HG03378 (cell line): ENCODE results near the gene LCE1D.

ENCODE experiments used
- ATAC-seq: cut with Tn5 transposase; IDR thresholded peaks from one replicate; pipeline ENCODE4 v1.9.1; 2021; ENCODE audit warnings: mild to moderate bottlenecking, moderate library complexity; ENCODE audit not compliant: unreplicated experiment

LCE1D gene, protein sequence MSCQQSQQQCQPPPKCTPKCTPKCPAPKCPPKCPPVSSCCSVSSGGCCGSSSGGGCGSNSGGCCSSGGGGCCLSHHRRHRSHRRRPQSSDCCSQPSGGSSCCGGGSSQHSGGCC

DNA sequence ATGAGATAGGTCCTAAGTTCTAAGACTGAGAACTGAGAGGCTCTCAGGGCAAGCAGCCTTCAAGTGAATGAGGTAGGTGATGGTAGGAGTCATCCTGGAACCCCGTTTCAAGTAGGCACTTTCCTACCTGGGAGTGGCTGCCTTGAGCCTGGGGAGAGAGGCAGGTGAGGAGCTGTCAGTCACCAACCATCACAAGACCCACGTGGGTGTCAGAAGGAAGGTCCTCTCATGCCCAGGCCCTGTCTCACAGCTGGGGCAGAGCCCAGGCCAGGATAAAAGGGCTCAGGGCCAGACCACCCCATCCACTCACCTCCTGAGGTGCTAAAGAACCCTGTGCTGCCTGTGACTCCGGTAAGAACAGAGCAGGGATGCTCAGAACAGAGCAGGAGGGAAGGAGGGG, at the start of gene LCE1D:
Gene LCE1D, plus strand, starts transcription at position 301 of the 400 bp plus-strand sequence. CDS start 1,074 bp downstream, outside the sequence.
- ATAC-seq = no peak

DNA sequence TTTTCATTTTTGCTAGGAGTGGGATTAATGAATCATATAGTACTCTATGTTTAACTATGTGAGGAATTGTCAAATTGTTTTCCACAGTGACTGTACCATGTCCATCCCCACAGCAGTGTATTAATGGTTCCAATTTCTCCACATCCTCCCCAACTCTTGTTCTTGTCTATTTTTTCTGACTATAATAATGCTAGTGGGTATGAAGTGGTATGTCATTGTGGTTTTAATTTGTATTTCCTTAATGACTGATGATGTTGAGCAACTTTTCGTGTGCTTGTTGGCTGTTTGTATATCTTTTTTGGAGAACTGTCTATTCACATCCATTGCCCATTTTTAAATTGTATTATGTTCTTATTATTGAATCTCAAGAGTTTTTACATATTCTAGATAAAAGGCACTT, 48.7 kb upstream of the LCE1D start:
- no peak for ATAC-seq

DNA sequence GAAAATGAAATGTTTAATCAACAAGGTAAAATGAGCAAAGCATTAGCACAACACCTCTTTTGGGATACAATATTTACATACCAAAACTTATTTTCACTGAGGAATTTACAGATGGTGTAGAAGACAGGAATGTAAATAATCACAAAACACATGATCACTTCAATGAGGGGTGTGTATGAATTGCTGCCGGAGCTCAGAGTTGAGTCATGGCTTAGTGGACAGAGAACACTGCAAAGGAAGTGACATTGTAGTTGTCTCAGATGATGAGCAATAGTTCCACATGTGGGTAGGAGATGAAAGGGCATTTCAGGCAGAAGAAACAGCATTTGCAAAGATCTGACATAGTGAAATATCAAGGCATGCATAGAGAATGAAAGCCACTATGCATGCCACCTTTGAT, 44.3 kb upstream of the LCE1D start:
- no peak for ATAC-seq

DNA sequence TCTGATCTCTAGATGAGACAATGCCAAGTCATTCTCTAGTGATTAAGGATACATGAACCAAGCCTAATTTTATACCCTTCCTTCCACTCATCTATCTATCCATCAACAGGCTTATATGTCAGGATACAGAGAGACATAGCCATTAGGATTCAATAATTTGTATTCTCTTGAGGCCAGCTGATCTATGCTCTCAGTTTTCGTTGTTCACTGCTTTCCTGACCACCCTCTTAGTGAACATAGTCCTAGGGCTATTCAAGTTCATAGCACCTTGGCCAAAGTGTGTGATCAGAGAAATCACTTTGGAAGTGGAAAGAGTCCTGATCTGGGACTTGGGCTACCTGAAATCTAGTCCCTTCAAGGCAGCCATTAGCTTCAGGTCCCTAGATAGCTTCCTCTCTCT, 42.9 kb upstream of the LCE1D start:
- ATAC-seq = no peak

DNA sequence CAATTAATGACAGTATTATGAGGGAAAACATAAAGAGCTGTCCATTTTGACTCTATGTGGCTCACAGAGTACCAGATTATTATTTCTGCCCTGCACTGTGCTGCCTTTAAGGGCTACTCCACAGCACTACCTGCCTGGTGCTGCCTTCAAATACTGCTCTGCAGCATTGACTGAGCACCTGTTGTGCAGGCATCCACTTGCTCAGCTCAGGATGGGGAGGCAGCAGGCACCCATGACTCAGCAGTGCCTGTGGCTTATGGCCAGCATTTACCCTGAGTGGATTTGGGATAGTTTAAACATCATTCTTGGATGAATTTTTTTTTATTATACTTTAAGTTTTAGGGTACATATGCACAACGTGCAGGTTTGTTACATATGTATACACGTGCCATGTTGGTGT, 39.6 kb upstream of the LCE1D start:
- ATAC-seq = no peak

DNA sequence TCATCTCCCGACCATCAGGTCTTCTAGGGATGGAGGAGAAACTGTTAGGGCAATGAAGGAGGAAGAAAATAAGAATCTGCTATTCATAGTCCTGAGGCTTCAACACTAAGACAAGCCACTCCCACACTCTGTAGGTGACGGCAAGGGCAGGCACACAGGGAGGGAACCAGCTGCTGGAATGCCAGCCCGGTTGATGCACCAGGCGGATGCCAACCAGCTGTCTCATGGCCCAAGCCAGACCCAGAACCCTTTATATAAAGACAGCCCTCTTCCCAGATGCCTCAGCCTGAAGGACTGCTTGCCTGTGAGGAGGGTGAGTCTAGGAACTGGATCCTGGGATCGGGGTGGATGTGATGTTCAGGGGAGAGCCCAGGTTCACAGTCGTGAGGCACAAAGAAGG, 38.8 kb upstream of the LCE1D start, which contains the start of gene KPRP:
Gene KPRP, plus strand, starts transcription at position 279 of the 400 bp plus-strand sequence. CDS start 1,564 bp downstream, outside the sequence.
- ATAC-seq = no peak

DNA sequence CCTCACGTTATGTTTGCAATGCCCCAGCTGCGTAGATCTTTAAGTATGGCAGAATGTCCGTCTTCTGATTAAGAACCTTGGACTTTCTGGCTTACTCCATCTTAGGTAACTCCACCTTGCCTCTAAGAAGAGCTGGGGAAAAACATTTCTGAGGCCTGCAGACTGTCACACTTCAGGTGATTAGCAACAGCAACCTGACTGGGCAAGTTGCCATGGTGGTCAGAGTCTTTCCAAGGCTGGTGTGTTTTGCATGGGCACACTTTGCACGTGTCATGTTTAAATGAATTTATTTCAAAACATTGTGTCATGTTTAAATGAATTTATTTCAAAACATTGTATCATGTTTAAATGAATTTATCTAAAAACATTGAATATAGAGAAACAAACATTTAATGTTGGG, 37.9 kb upstream of the LCE1D start:
- ATAC-seq = no peak

DNA sequence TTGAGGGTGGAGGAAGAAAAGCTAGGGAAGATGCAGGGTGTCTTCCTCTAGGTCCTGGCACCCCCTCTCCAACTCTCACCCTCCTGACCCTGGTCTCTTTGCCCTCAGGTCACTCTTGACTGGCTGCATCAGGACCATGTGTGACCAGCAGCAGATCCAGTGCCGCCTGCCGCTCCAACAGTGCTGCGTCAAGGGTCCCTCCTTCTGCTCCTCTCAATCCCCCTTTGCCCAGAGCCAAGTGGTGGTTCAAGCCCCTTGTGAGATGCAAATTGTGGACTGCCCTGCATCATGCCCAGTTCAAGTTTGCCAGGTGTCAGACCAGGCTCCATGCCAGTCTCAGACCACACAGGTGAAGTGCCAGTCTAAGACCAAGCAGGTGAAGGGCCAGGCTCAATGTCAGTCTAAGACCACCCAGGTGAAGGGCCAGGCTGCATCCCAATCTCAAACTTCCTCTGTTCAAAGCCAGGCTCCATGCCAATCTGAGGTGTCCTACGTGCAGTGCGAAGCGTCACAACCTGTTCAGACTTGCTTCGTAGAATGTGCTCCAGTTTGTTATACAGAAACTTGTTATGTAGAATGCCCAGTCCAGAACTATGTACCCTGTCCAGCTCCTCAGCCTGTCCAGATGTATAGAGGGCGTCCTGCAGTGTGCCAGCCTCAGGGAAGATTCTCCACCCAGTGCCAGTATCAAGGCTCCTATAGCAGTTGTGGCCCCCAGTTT, 36.9 kb upstream of the LCE1D start:
- no peak for ATAC-seq

DNA sequence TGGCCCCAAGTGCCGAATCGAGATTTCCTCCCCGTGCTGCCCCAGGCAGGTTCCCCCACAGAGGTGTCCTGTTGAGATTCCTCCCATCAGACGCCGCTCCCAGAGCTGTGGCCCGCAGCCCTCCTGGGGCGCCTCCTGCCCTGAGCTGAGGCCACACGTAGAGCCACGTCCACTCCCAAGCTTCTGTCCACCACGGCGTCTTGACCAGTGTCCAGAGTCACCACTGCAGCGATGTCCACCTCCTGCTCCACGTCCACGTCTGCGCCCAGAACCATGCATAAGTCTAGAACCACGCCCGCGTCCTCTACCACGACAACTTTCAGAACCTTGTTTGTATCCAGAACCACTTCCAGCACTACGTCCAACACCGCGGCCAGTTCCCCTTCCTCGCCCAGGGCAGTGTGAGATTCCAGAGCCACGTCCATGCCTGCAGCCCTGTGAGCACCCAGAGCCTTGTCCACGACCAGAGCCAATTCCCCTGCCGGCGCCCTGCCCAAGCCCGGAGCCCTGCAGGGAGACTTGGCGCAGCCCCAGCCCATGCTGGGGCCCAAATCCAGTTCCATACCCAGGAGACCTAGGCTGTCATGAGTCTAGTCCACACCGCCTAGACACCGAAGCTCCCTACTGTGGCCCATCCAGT, 35.9 kb upstream of the LCE1D start:
- no peak for ATAC-seq

DNA sequence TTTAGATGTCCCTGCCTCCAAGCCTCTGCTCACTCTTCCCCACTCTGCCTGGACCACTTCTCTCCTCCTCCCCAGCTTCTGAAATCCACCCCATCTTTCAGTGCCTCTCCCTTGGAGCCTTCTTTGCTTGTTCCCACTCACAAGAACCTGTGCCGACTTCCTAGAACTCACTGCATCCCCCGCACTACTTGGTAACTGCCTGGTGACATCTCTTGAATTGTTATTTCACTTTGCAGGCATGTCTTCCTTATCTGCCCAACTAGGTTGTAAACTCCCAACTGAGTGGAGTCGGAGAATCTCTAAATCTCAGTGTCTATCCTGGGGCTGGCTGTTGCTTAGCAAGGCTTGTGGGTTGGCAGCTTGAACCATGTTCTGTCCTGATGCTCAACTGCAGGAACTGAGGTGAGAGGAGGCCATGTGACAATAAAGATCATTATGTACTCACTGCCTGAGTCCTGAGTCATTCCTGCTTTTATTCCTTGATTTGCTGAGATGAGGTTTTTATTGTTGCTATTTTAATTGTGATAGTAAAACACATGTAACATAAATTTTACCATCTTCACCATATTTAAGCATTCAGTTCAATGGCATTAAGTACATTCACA, 34.8 kb upstream of the LCE1D start:
- no peak for ATAC-seq

DNA sequence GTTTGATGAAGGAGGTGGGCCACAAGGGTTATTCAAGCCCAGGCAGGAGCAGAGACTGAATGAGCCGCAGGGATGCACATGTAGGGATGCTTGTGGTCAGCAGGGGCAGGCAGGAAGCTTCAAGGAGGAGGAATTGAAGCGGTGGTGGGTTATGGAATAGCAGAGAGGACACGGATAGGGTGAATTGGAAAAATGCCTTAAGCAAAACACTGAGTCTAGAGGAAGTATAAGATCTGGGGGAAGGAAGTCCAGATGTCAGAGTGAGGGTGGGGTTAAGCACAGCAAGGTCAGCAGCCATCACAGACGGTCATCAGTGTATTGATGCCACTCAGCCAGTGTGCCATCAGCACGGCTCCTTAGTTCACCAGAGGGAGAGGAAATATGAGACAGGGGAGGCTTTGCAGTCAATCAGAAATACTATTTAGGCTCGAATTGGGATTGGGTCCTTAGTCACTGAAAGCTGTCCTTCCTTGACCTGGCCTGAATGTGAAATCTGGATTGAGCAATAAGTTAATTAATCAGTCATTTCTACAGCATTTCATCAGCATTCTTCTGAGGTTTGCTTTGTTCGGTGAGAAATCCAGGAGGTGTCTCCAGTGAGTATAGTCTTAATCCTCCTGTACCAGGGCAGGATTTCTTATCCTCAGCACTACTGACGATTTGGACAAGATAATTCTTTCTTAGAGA, 27.5 kb upstream of the LCE1D start:
- no peak for ATAC-seq

DNA sequence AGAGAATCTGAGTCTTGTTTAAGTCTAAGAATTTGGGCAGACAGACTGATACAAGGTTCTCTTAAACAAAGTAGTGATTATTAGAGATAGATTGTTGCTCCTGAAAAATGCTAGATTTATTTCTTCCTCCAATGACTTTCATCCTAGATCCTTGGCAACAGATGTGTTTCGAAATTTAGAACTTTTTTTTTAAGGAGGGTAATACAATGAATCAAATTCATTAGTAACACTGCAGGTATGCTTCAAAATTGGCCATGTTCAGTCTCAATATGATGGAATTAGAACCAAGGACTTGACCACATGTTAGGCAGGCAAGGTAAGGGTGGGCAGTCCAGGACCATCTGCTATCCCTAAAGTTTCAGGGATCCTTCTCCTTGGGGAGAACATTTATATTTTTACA, 26.1 kb upstream of the LCE1D start:
- no peak for ATAC-seq

DNA sequence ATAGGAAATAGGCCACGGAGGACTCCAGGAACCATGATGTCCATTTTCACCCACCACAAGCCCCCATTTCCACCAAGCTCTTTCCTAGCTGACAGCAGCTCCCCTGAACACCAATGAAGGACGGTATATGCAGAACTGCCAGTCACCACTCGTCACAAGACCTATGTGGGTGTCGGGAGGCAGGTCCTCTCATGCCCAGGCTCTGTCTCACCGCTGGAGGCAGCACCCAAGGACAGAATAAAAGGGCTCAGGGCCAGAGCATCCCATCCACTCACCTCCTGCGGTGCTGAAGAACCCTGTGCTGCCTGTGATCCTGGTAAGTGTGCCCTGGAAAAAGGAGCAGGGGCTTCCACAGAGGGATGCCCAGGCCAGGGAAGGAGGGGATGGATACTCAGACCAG, 21.6 kb upstream of the LCE1D start, which contains the start of gene LCE1F:
Gene LCE1F, plus strand, starts transcription at position 266 of the 400 bp plus-strand sequence. CDS start 1,232 bp downstream, outside the sequence.
- no peak for ATAC-seq

DNA sequence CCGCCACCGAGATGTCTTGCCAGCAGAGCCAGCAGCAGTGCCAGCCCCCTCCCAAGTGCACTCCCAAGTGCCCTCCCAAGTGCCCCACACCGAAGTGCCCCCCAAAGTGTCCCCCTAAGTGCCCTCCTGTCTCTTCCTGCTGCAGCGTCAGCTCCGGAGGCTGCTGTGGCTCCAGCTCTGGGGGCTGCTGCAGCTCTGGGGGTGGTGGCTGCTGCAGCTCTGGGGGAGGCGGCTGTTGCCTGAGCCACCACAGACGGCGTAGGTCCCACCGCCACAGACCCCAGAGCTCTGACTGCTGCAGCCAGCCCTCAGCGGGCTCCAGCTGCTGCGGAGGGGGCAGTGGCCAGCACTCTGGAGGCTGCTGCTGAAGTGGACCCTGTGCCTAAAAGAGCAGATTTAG, 20.2 kb upstream of the LCE1D start:
- no peak for ATAC-seq

DNA sequence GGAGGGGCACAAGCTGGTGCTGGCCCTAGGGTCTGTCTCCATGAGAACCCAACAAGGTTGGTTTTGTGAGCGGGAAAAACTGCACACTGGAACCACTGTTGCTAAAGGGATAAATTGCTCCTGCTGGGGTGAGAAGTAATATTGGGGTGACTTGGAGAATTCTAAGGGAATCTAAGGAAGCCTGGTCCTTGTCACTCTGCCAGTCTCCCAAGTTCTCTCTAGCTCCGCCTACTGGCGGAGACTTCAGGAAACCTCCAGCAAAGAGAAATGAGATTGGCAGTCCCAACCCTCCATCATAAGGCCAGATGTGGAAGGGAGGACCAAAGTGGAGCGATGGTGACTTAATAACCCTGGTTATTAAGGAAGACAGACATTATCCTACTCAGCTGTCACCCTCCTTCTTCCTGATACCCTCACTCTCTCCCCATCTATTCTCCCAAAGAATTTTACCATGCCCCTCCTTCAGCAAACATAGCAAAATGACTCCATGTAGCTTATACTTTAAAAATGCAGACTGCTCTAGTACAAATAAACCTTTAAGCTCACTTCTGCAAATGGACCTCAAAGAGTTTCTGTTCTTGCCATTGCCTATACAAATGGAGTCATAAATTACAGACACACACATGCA, 18.9 kb upstream of the LCE1D start:
- no peak for ATAC-seq

DNA sequence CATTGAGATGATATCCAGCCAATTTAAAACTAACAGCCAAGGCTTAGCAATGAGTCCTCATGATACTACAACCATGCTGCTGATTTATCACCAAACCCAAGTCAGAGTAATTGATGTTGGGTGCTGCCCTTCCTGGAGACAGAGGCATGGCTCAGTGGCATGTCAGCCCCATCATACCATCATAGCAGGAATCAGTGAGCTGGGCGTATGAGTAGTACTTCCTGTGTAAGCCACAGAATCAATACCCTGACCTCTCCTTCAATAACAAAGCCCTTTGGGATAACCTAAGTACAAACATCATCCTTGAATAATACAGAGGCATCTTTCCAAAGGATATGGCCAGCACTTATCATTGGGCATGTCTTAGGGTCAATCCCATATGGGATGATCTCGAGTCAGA, 13.4 kb upstream of the LCE1D start:
- no peak for ATAC-seq

DNA sequence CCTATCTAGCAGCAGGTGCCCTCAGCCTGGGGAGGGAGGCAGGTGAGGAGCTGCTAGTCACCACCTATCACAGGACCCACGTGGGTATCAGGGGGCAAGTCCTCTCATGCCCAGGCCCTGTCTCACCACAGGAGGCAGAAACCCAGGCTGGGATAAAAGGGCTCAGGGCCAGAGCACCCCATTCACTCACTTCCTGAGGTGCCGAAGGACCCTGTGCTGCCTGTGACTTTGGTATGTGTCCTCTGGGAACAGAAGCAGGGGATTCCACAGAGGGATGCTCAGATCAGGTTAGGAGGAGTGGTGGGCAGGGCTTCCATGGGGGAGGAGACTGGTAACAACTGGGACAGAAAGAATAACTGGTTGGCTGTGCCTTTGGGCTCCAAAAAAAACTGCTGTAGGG, 10.4 kb upstream of the LCE1D start, which contains the start of gene LCE1E:
Gene LCE1E, plus strand, starts transcription at position 181 of the 400 bp plus-strand sequence. CDS start 1,043 bp downstream, outside the sequence.
- ATAC-seq = no peak

DNA sequence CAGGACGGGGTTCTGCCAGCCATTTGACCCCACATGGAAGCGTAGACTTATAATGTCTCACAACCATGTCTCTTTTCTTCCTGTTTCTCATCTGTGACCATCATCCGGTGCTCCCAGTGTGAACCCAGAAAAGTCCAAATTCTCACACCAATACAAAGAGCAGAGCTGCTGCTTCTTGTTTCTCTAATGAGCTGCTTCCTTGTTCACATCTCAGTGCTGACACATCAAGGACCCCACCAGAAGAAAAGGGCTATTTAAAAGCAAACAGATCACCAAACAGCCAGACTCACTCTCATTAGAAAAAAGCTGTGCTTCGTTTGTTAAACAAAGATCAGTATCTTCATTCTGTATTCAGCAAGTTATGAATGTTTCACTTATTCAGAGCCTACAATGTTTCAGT, 835 bp upstream of the LCE1D start:
- ATAC-seq = no peak

DNA sequence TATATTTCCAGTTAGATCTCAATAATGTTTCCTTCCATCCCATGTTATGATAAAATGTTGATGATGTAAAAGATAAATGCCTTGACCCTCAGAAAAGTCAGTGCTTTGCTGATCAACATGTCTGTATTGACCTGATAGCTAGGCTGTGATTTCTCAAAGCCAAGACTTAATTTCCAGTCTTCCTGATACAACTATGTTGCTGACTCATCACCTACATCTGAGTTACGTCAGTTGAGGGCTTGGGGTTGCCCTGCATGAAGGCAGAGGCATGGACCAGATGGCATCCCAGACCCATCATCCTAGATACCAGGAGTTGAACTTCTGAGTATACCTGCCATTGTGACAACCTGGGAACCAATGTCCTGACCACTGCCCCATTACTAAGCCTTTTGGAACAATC, 4.8 kb downstream of the LCE1D start:
- no peak for ATAC-seq

DNA sequence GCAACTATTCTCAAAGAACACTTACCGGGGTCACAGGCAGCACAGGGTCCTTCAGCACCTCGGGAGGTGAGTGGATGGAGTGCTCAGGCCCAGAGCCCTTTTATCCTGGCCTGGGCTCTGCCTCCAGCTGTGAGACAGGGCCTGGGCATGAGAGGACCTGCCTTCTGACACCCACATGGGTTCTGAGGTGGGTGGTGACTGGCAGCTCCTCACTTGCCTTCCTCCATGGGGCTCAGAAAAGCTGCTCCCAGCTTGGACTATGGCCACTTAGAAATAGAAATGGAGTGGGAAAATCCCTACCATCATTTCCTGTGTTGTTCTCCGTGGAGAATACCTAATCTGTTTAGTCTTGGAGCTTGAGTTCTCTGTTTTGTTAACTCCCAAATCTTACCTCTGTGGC, 10.1 kb downstream of the LCE1D start, which contains the start of gene LCE1C:
Gene LCE1C, minus strand, starts transcription at position 76 of the 400 bp plus-strand sequence. CDS start 1,173 bp downstream, outside the sequence.
- no peak for ATAC-seq
